Measurements from ENCODE around the gene GLYATL1.
"Not testable (repeated sequence)": the region's sequence is repeated elsewhere in the genome, so short reads cannot be mapped to it uniquely, and the experiment has no call there.

Gene GLYATL1

GRCh38 chr11:58994171-58994570 is 54.9 kb downstream of the GLYATL1 start:
- H3K4me3 ChIP-seq (ENCODE audit: low read depth, low read length): no peak overlapping the region
- no peak overlapping the region for H3K9ac ChIP-seq
- no peaks in the 10 kb centered on the region for H3K36me3 ChIP-seq (ENCODE audit: control insufficient read depth, insufficient read depth, low read length)
- TF ChIP-seq CTCF (IDR thresholded peaks at IDR 0.05): no peak
- H2AFZ ChIP-seq: no peak overlapping the region
- no peak overlapping the region for H3K27ac ChIP-seq
- H3K79me2 ChIP-seq: no peaks in the 10 kb centered on the region
- H3K9me3 ChIP-seq (ENCODE audit: control insufficient read depth, low read length): no peaks in the 10 kb centered on the region
- H3K4me1 ChIP-seq: no peaks in the 10 kb centered on the region
- H3K27me3 ChIP-seq (ENCODE audit: control insufficient read depth, insufficient read depth, low read length): no peaks in the 10 kb centered on the region
- H3K4me2 ChIP-seq (ENCODE audit: low read length): no peak overlapping the region

- H3K27me3 ChIP-seq (ENCODE audit: control insufficient read depth, insufficient read depth, low read length): no peaks in the 10 kb centered on the region
- no peak for TF ChIP-seq CTCF (IDR thresholded peaks at IDR 0.05)
- H3K4me1 ChIP-seq: no peaks in the 10 kb centered on the region
- H3K4me2 ChIP-seq (ENCODE audit: low read length): no peak overlapping the region
- H3K36me3 ChIP-seq (ENCODE audit: control insufficient read depth, insufficient read depth, low read length): no peaks in the 10 kb centered on the region
- no peak overlapping the region for H3K9ac ChIP-seq
- H2AFZ ChIP-seq: no peak overlapping the region
- H3K27ac ChIP-seq: no peak overlapping the region
- no peaks in the 10 kb centered on the region for H3K79me2 ChIP-seq
- no peak overlapping the region for H3K4me3 ChIP-seq (ENCODE audit: low read depth, low read length)
- H3K9me3 ChIP-seq (ENCODE audit: control insufficient read depth, low read length): no peaks in the 10 kb centered on the region
These were observed 59.4 kb downstream of the GLYATL1 start for GRCh38 chr11:58998480-58999290.

- H3K27ac ChIP-seq: no peak overlapping the region
- H3K27me3 ChIP-seq (ENCODE audit: control insufficient read depth, insufficient read depth, low read length): no peaks in the 10 kb centered on the region
- no peak overlapping the region for H3K4me3 ChIP-seq (ENCODE audit: low read depth, low read length)
- no peak overlapping the region for H3K4me2 ChIP-seq (ENCODE audit: low read length)
- no peaks in the 10 kb centered on the region for H3K4me1 ChIP-seq
- H3K36me3 ChIP-seq (ENCODE audit: control insufficient read depth, insufficient read depth, low read length): no peaks in the 10 kb centered on the region
- H3K79me2 ChIP-seq: no peaks in the 10 kb centered on the region
- H3K9ac ChIP-seq: no peak overlapping the region
- H2AFZ ChIP-seq: no peak overlapping the region
- H3K9me3 ChIP-seq (ENCODE audit: control insufficient read depth, low read length): no peaks in the 10 kb centered on the region
- TF ChIP-seq CTCF (IDR thresholded peaks at IDR 0.05): no peak
These were observed 60.0 kb downstream of the GLYATL1 start for GRCh38 chr11:58999291-58999680.

- Histone ChIP-seq H3K4me2 (ENCODE audit: low read length) (no peak overlapping the region), H3K36me3 (ENCODE audit: control insufficient read depth, insufficient read depth, low read length) (no peaks in the 10 kb centered on the region), H3K9me3 (ENCODE audit: control insufficient read depth, low read length) (no peaks in the 10 kb centered on the region), H3K4me3 (ENCODE audit: low read depth, low read length) (no peak overlapping the region), H3K27ac (no peak overlapping the region), H3K4me1 (no peaks in the 10 kb centered on the region), H3K27me3 (ENCODE audit: control insufficient read depth, insufficient read depth, low read length) (no peaks in the 10 kb centered on the region), H3K79me2 (no peaks in the 10 kb centered on the region), H3K9ac (no peak overlapping the region), H2AFZ (no peak overlapping the region)
- no peak for TF ChIP-seq CTCF (IDR thresholded peaks at IDR 0.05)
These were observed 60.7 kb downstream of the GLYATL1 start for GRCh38 chr11:59000003-59000402.

- not testable (repeated sequence) for H3K4me2 ChIP-seq (ENCODE audit: low read length); H3K4me3 ChIP-seq (ENCODE audit: low read depth, low read length)
These were observed 62.7 kb downstream of the GLYATL1 start for GRCh38 chr11:59002006-59002405.

More at GRCh38 chr11:59002006-59002405, 62.7 kb downstream of the GLYATL1 start:
- H3K27me3 ChIP-seq (ENCODE audit: control insufficient read depth, insufficient read depth, low read length); H3K9me3 ChIP-seq (ENCODE audit: control insufficient read depth, low read length); H3K9ac ChIP-seq; H3K36me3 ChIP-seq (ENCODE audit: control insufficient read depth, insufficient read depth, low read length); H3K4me1 ChIP-seq; H3K27ac ChIP-seq; H3K79me2 ChIP-seq; H2AFZ ChIP-seq: not testable (repeated sequence)
